Nephron (organoid): ENCODE results near the gene PTPRN2.

Experiments
- H3K27ac Mint-ChIP-seq, 3 experiments: 2 replicates each; pipeline ENCODE4 v1.8.0; 2020; ENCODE audit warnings: mixed read lengths in 3 of 3, mild to moderate bottlenecking in 2 of 3, moderate library complexity in 1 of 3
- H3K27me3 Mint-ChIP-seq: 2 replicates; pipeline ENCODE4 v1.8.0; 2021; ENCODE audit warnings: low read depth, mild to moderate bottlenecking, moderate library complexity, mixed read lengths
- H3K36me3 Mint-ChIP-seq: 2 replicates; pipeline ENCODE4 v1.8.0; 2020; ENCODE audit warnings: low read depth, mixed read lengths
- H3K4me1 Mint-ChIP-seq: 2 replicates; pipeline ENCODE4 v1.8.0; 2020; ENCODE audit warnings: mixed read lengths
- H3K4me3 Mint-ChIP-seq, 3 experiments: 2 replicates each; pipeline ENCODE4 v1.8.0; 2020; ENCODE audit warnings: mild to moderate bottlenecking in 3 of 3, mixed read lengths in 3 of 3, moderate library complexity in 2 of 3
- H3K9me3 Mint-ChIP-seq: 2 replicates; pipeline ENCODE4 v1.8.0; 2020; ENCODE audit warnings: mixed read lengths
- CTCF ChIP-seq, 3 experiments: fragments of 200-600 bp; sonication (generic); IDR thresholded peaks; one replicate each; pipeline ENCODE4 v1.5.0; 2021; ENCODE audit warnings: antibody characterized with exemption in 3 of 3; ENCODE audit not compliant: unreplicated experiment in 3 of 3

Gene PTPRN2

DNA sequence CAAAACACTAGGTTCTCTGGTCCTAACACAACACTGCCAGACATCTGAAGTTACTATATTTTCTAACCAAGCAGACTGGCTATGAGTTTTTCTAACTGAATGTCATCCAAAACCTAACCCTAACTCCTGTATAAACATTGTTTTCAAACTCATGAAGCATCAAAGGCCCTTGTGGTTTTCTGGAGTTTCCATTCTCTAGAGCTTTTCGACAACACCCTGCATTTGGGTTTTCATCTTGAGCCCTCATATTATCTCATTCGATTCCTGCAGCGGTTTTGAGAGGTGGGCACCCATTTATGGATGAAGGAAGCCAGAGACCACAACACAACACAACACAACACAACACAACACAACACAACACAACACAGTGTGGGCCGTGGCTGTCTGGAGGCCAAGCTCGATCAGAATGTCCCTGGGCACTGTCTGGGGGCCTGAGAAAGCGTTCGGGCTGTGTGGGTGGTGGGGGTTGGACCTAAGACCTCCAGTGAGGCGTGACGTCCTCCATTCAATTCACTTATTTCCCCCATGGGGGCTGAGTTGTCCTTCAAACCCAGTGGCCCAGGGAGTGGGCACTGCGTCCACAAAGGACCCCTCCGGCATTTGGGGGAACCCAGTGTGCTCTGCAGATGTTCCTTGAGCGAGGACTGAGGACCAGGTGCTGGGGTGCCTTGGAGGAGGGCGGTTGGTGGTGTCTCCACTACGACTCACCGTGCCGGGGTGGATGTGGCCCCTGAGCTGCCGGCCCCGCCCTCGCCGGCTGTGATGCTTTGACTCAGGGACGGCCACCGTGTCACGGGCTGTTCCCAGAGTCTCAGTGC is 760.4 kb downstream of the PTPRN2 start:
- no peak for TF ChIP-seq CTCF (IDR thresholded peaks at IDR 0.05; ENCODE audit: unreplicated experiment in 3 of 3)
- H3K27me3 Mint-ChIP-seq: peaks cover 21% of the 10 kb centered on the region
- H3K4me1 Mint-ChIP-seq: no peaks in the 10 kb centered on the region
- H3K9me3 Mint-ChIP-seq: no peaks in the 10 kb centered on the region
- H3K27ac Mint-ChIP-seq: no peak overlapping the region
- no peaks in the 10 kb centered on the region for H3K36me3 Mint-ChIP-seq
- no peak overlapping the region for H3K4me3 Mint-ChIP-seq

- no peaks in the 10 kb centered on the region for H3K36me3 Mint-ChIP-seq
- no peaks in the 10 kb centered on the region for H3K4me1 Mint-ChIP-seq
- no peak overlapping the region for H3K4me3 Mint-ChIP-seq
- no peak overlapping the region for H3K27ac Mint-ChIP-seq
- peaks cover 16% of the 10 kb centered on the region for H3K27me3 Mint-ChIP-seq
- H3K9me3 Mint-ChIP-seq: no peaks in the 10 kb centered on the region
- TF ChIP-seq CTCF (IDR thresholded peaks at IDR 0.05; ENCODE audit: unreplicated experiment in 3 of 3): no peak
Measured at GRCh38 chr7:157826566-157826965, 761.1 kb downstream of the PTPRN2 start.

GRCh38 chr7:157825325-157825724 is 762.3 kb downstream of the PTPRN2 start:
- Mint-ChIP-seq H3K27ac (no peak overlapping the region), H3K4me3 (no peak overlapping the region), H3K9me3 (no peaks in the 10 kb centered on the region), H3K36me3 (no peaks in the 10 kb centered on the region), H3K27me3 (peaks cover 10% of the 10 kb centered on the region), H3K4me1 (no peaks in the 10 kb centered on the region)
- TF ChIP-seq CTCF (IDR thresholded peaks at IDR 0.05; ENCODE audit: unreplicated experiment in 3 of 3): no peak

- Mint-ChIP-seq H3K4me1 (no peaks in the 10 kb centered on the region), H3K27ac (no peak overlapping the region), H3K9me3 (no peaks in the 10 kb centered on the region), H3K27me3 (peaks cover 10% of the 10 kb centered on the region), H3K4me3 (no peak overlapping the region), H3K36me3 (no peaks in the 10 kb centered on the region)
- TF ChIP-seq CTCF (IDR thresholded peaks at IDR 0.05; ENCODE audit: unreplicated experiment in 3 of 3): no peak
Measured at GRCh38 chr7:157824819-157825121, 762.9 kb downstream of the PTPRN2 start.

GRCh38 chr7:157824011-157824818 is 763.4 kb downstream of the PTPRN2 start:
- no peaks in the 10 kb centered on the region for H3K9me3 Mint-ChIP-seq
- no peak overlapping the region for H3K27ac Mint-ChIP-seq
- H3K4me3 Mint-ChIP-seq: no peak overlapping the region
- no peaks in the 10 kb centered on the region for H3K36me3 Mint-ChIP-seq
- H3K27me3 Mint-ChIP-seq: peaks cover 8% of the 10 kb centered on the region
- no peak for TF ChIP-seq CTCF (IDR thresholded peaks at IDR 0.05; ENCODE audit: unreplicated experiment in 3 of 3)
- H3K4me1 Mint-ChIP-seq: no peaks in the 10 kb centered on the region
